ENCODE measurements around the gene MAK.
"Not testable (repeated sequence)": the region's sequence is repeated elsewhere in the genome, so short reads cannot be mapped to it uniquely, and the experiment has no call there.

- TF ChIP-seq EZH2 (IDR thresholded peaks at IDR 0.05); POLR2AphosphoS5 (IDR thresholded peaks at IDR 0.05; ENCODE audit: borderline replicate concordance, low read depth, low read length): not testable (repeated sequence)
Observed at GRCh38 chr6:10814176-10814575, 24.2 kb downstream of the MAK start.
